NCI-H2196 treated with DMSO at 0.1 percent for 48 hours (cell line): ENCODE results near the gene CEACAM8.
"Not testable (repeated sequence)": the region's sequence is repeated elsewhere in the genome, so short reads cannot be mapped to it uniquely, and the experiment has no call there.

Source experiments
- DNase-seq: peaks from one replicate; lab custom pipeline; 2025; ENCODE audit not compliant: unreplicated experiment; lab: John Stamatoyannopoulos, UW

The CEACAM8 gene

GRCh38 chr19:42546831-42547500 is 47.8 kb downstream of the CEACAM8 start:
- no peak for DNase-seq

- DNase-seq = no peak
Measured at GRCh38 chr19:42544146-42544545, 50.6 kb downstream of the CEACAM8 start.

- no peak for DNase-seq
Measured at GRCh38 chr19:42542791-42543190, 51.9 kb downstream of the CEACAM8 start.

GRCh38 chr19:42540071-42540553 is 54.6 kb downstream of the CEACAM8 start:
- no peak for DNase-seq

- no peak for DNase-seq
Measured at GRCh38 chr19:42538841-42539709, 55.6 kb downstream of the CEACAM8 start.

- DNase-seq = not testable (repeated sequence)
Measured at GRCh38 chr19:42535276-42535675, 59.4 kb downstream of the CEACAM8 start.

GRCh38 chr19:42534391-42534790 is 60.3 kb downstream of the CEACAM8 start:
- DNase-seq = no peak

GRCh38 chr19:42532891-42533290 is 61.8 kb downstream of the CEACAM8 start:
- no peak for DNase-seq

GRCh38 chr19:42531313-42531712 is 63.4 kb downstream of the CEACAM8 start:
- no peak for DNase-seq
